ENCODE measurements around the gene SPTBN1. TPM values are rescaled to one million over a fixed set of nuclear protein-coding genes. Genes with fewer than 3 reads are reported as not detected.
A peak's percentile ranks its signal among the peaks of the same experiment; 100 is the strongest.

SPTBN1 gene
- total and polyA plus RNA-seq, 9 donors = 108 to 314 (median 232) TPM

DNA sequence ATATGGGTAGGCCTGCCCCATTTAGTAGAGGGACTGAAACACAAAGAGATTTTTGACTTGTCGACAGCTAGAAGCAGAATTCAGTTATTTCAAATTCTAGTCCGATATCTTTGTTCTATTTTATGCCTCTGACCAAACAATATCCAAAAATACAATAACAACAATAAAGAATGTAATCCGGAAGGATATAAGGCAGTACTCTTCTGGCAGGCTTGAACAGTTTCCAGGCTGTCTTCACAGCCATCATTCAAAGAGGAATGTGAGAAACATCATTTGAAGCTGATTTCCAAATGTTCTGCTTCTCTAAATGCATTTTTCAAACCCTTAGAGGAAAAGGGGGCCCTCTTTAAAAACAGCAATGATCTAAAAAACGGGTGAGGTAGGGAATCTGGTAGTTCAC lies 36.7 kb upstream of the SPTBN1 start:
- DNase-seq = no peak
- no peak overlapping the region for H3K4me3 ChIP-seq
- 11 to 31% (median 22%) methylated on average over 4 of the region's 4 CpGs for WGBS, 3 donors
- H3K27ac ChIP-seq = no peak overlapping the region
- no peaks in the 10 kb centered on the region for H3K36me3 ChIP-seq
- H3K27me3 ChIP-seq = no peaks in the 10 kb centered on the region
- intact Hi-C loops (cut with DNase I) = no loop called here
- peaks cover 10% of the 10 kb centered on the region for H3K4me1 ChIP-seq (ENCODE audit: insufficient read depth)
- H3K9me3 ChIP-seq = no peaks in the 10 kb centered on the region
- TF ChIP-seq, protein P1, sequence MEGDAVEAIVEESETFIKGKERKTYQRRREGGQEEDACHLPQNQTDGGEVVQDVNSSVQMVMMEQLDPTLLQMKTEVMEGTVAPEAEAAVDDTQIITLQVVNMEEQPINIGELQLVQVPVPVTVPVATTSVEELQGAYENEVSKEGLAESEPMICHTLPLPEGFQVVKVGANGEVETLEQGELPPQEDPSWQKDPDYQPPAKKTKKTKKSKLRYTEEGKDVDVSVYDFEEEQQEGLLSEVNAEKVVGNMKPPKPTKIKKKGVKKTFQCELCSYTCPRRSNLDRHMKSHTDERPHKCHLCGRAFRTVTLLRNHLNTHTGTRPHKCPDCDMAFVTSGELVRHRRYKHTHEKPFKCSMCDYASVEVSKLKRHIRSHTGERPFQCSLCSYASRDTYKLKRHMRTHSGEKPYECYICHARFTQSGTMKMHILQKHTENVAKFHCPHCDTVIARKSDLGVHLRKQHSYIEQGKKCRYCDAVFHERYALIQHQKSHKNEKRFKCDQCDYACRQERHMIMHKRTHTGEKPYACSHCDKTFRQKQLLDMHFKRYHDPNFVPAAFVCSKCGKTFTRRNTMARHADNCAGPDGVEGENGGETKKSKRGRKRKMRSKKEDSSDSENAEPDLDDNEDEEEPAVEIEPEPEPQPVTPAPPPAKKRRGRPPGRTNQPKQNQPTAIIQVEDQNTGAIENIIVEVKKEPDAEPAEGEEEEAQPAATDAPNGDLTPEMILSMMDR (IDR thresholded peaks at IDR 0.05) = no peak
- TF ChIP-seq POLR2A (IDR thresholded peaks at IDR 0.05) (no peak), EP300 (IDR thresholded peaks at IDR 0.05) (no peak)

DNA sequence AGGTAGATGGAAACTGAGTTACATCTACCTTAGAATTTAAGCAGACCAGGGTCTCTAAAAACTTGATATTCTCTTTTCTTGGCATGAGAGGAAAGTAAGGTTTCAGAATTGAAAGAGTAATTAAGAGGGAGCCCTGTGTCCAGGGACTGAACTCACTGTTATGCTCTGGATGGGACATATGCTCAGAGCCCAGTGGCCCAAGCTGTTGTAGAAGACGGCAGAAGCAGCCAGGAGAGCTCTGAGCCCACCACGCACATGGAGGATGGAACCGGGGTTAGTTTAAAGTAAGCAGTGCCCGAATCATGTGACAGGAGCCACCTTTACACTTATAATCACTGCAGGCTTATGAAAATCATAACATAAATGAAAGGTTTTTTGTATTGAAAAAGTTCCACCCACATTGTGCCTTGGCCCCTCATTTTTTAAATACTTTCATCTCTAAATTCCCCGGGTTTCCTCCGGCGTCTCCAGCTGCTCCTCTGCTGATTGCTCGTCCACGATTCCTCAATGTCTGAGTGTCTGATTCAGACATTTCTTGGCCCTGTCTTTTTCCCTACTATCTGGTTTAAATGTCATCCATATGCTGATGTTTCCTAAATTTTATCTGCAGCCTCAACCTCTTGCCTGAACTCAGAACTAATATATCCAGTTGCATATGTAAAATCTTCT lies 36.1 kb upstream of the SPTBN1 start:
- intact Hi-C loops (cut with DNase I) = no loop called here
- TF ChIP-seq POLR2A (IDR thresholded peaks at IDR 0.05) (no peak), EP300 (IDR thresholded peaks at IDR 0.05) (no peak)
- TF ChIP-seq, protein P1 (IDR thresholded peaks at IDR 0.05) = no peak
- Histone ChIP-seq H3K27ac (no peak overlapping the region), H3K4me1 (ENCODE audit: insufficient read depth) (peaks cover 10% of the 10 kb centered on the region), H3K4me3 (no peak overlapping the region), H3K9me3 (no peaks in the 10 kb centered on the region), H3K27me3 (no peaks in the 10 kb centered on the region), H3K36me3 (no peaks in the 10 kb centered on the region)
- WGBS, 3 donors = 5 to 27% (median 16%) methylated on average over 9 of the region's 9 CpGs
- DNase-seq = peak in 1 of 5 donors; percentile 22

DNA sequence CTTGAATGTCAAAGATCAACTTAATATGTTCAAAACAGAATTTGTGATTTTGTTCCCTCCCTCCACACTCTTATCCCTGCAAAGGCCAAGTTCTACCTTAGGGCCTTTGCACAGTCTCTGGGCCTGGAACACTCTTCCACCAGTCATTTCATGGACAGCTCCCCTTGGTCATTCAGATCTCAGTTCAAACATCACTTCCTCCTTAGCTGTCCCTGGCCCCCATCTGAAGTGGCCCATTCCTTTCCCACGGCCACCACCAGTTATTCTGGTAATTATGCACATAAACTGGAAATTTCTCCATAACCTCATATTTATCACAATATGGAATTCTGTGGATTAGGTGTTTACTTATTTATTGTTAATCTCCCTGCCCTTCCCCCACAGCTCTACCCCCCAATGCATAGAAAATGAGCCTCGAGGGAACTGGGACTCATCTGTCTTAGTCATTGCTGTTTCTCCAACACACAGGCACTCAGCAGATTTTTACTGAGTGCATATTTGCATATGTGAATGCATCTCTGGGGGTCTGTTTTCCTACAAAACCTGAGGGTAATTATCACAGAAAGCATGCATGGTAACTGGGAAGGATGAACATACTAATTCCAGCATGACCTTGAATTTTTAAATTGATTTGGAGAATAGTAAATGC lies 35.5 kb upstream of the SPTBN1 start:
- Histone ChIP-seq H3K27me3 (no peaks in the 10 kb centered on the region), H3K27ac (no peak overlapping the region)

GRCh38 chr2:54422072-54422581 lies 34.0 kb upstream of the SPTBN1 start:
- WGBS, 3 donors = 95 to 96% (median 95%) methylated on average over 10 of the region's 10 CpGs
- Histone ChIP-seq H3K4me3 (no peak overlapping the region), H3K27ac (no peak overlapping the region), H3K4me1 (ENCODE audit: insufficient read depth) (peaks cover 2% of the 10 kb centered on the region), H3K36me3 (no peaks in the 10 kb centered on the region), H3K9me3 (no peaks in the 10 kb centered on the region), H3K27me3 (no peaks in the 10 kb centered on the region)
- DNase-seq = no peak
- TF ChIP-seq, protein P1 (IDR thresholded peaks at IDR 0.05) = no peak
- TF ChIP-seq EP300 (IDR thresholded peaks at IDR 0.05) (no peak), POLR2A (IDR thresholded peaks at IDR 0.05) (no peak)
- intact Hi-C loops (cut with DNase I) = no loop called here

More for the DNA sequence above, 35.5 kb upstream of the SPTBN1 start:
- TF ChIP-seq, protein P1 (IDR thresholded peaks at IDR 0.05) = no peak
- TF ChIP-seq EP300 (IDR thresholded peaks at IDR 0.05) = no peak
- intact Hi-C loops (cut with DNase I) = no loop called here
- peaks cover 10% of the 10 kb centered on the region for H3K4me1 ChIP-seq (ENCODE audit: insufficient read depth)
- WGBS, 3 donors = 44 to 57% (median 49%) methylated on average over 2 of the region's 2 CpGs
- H3K36me3 ChIP-seq = no peaks in the 10 kb centered on the region
- no peak for DNase-seq
- no peaks in the 10 kb centered on the region for H3K9me3 ChIP-seq
- no peak overlapping the region for H3K4me3 ChIP-seq

All from ovary (tissue), 9 donors.